Calu3 (cell line): ENCODE results near the gene SLC22A23. TPM values are rescaled to one million over a fixed set of nuclear protein-coding genes. Genes with fewer than 3 reads are reported as not detected.

Source experiments
- BruUV-seq: library from RNA; stranded (reverse); fragments of 400-500 nt; replicated peaks from 2 replicates; lab custom pipeline; 2021; lab: Mats Ljungman, UMichigan
- CTCF ChIA-PET: fragments of 300-600 bp; sonication (Branson Sonifier 250); formaldehyde crosslinking; loops from one replicate; lab custom pipeline; 2022; ENCODE audit warnings: antibody characterized with exemption; lab: Charles Lee
- DNase-seq: peaks from one replicate; pipeline ENCODE4 v3.0.0; 2022
- H3K27ac Mint-ChIP-seq: one replicate; pipeline ENCODE4 v1.8.0; 2022; ENCODE audit warnings: mixed read lengths; ENCODE audit not compliant: unreplicated experiment
- H3K27me3 Mint-ChIP-seq: one replicate; pipeline ENCODE4 v1.8.0; 2022; ENCODE audit warnings: mixed read lengths; ENCODE audit not compliant: unreplicated experiment
- H3K36me3 Mint-ChIP-seq: one replicate; pipeline ENCODE4 v1.8.0; 2022; ENCODE audit warnings: mild to moderate bottlenecking, moderate library complexity, mixed read lengths; ENCODE audit not compliant: insufficient read depth, unreplicated experiment
- H3K4me1 Mint-ChIP-seq: one replicate; pipeline ENCODE4 v1.8.0; 2022; ENCODE audit warnings: mild to moderate bottlenecking, low read depth, mixed read lengths; ENCODE audit not compliant: unreplicated experiment
- H3K4me3 Mint-ChIP-seq: one replicate; pipeline ENCODE4 v1.8.0; 2022; ENCODE audit warnings: mild to moderate bottlenecking, low read depth, moderate library complexity, mixed read lengths; ENCODE audit not compliant: unreplicated experiment
- H3K9me3 Mint-ChIP-seq: one replicate; pipeline ENCODE4 v1.8.0; 2022; ENCODE audit warnings: low read depth, mixed read lengths; ENCODE audit not compliant: unreplicated experiment
- CTCF ChIP-seq: fragments of 200-600 bp; IDR thresholded peaks from one replicate; pipeline ENCODE4 v1.8.0; 2022; ENCODE audit warnings: antibody characterized with exemption; ENCODE audit not compliant: unreplicated experiment
- intact Hi-C: fragments of 100-400 bp; cut with micrococcal nuclease; formaldehyde crosslinking; loops from one replicate; pipeline ENCODE4 v1.10.0; 2022; ENCODE audit not compliant: unreplicated experiment
- total RNA-seq: library from RNA; stranded (reverse); gene quantifications from 2 replicates; pipeline ENCODE4 v1.2.3, GENCODE V29; 2022

The SLC22A23 gene
- total RNA-seq, 1 experiment from 2014 or later, result 3.9 TPM

GRCh38 chr6:3328145-3328544 is 128.7 kb downstream of the SLC22A23 start:
- DNase-seq, result no peak
- peaks cover 23% of the 10 kb centered on the region for H3K27me3 Mint-ChIP-seq
- no peaks in the 10 kb centered on the region for H3K36me3 Mint-ChIP-seq
- BruUV-seq, result no TSS peak
- no peak overlapping the region for H3K27ac Mint-ChIP-seq
- CTCF ChIA-PET, result no interaction called here
- intact Hi-C loops, result no loop called here
- peaks cover 15% of the 10 kb centered on the region for H3K4me1 Mint-ChIP-seq
- no peaks in the 10 kb centered on the region for H3K9me3 Mint-ChIP-seq
- H3K4me3 Mint-ChIP-seq, result no peak overlapping the region
- no peak for TF ChIP-seq CTCF

DNA sequence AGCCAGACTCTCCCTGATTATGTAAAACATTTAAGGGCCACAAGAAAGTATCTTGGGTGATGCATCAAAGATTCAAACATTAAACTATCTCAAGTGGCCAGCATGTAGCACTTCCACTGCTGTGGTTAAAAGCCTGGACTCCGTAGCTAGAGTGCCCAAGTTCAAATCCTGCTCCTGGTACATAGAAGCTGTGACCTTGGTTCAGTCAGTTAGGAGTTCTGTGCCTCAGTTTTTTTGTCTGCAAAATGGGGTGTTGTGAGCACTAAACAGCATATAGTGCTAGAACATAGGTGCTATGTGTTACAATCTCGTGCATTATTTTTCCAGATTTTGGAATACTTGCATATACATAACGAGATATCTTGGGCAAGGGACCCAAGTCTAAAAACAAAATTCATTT is 129.4 kb downstream of the SLC22A23 start:
- no peak for TF ChIP-seq CTCF
- no peak for DNase-seq
- no TSS peak for BruUV-seq
- CTCF ChIA-PET, result no interaction called here
- intact Hi-C loops, result no loop called here
- no peak overlapping the region for H3K27ac Mint-ChIP-seq
- no peaks in the 10 kb centered on the region for H3K9me3 Mint-ChIP-seq
- H3K4me3 Mint-ChIP-seq, result no peak overlapping the region
- H3K36me3 Mint-ChIP-seq, result no peaks in the 10 kb centered on the region
- peaks cover 15% of the 10 kb centered on the region for H3K4me1 Mint-ChIP-seq
- peaks cover 16% of the 10 kb centered on the region for H3K27me3 Mint-ChIP-seq

GRCh38 chr6:3326981-3327380 is 129.9 kb downstream of the SLC22A23 start:
- no peak for DNase-seq
- no peak for TF ChIP-seq CTCF
- intact Hi-C loops, result no loop called here
- BruUV-seq, result no TSS peak
- Mint-ChIP-seq H3K27ac (no peak overlapping the region), H3K36me3 (no peaks in the 10 kb centered on the region), H3K4me1 (peaks cover 15% of the 10 kb centered on the region), H3K9me3 (no peaks in the 10 kb centered on the region), H3K27me3 (peaks cover 12% of the 10 kb centered on the region), H3K4me3 (no peak overlapping the region)
- CTCF ChIA-PET, result no interaction called here

GRCh38 chr6:3326184-3326971 is 130.5 kb downstream of the SLC22A23 start:
- no peak for DNase-seq
- no peaks in the 10 kb centered on the region for H3K9me3 Mint-ChIP-seq
- H3K4me1 Mint-ChIP-seq, result peaks cover 15% of the 10 kb centered on the region
- H3K36me3 Mint-ChIP-seq, result no peaks in the 10 kb centered on the region
- H3K4me3 Mint-ChIP-seq, result no peak overlapping the region
- peaks cover 12% of the 10 kb centered on the region for H3K27me3 Mint-ChIP-seq
- no TSS peak for BruUV-seq
- CTCF ChIA-PET, result no interaction called here
- intact Hi-C loops, result no loop called here
- no peak overlapping the region for H3K27ac Mint-ChIP-seq
- TF ChIP-seq CTCF, result no peak
